ENCODE results near the gene TBC1D3G. TPM values are rescaled to one million over a fixed set of nuclear protein-coding genes. Genes with fewer than 3 reads are reported as not detected.
"Not testable (repeated sequence)": the region's sequence is repeated elsewhere in the genome, so short reads cannot be mapped to it uniquely, and the experiment has no call there.

The TBC1D3G gene
- not detected for polyA plus RNA-seq (2013)

DNA sequence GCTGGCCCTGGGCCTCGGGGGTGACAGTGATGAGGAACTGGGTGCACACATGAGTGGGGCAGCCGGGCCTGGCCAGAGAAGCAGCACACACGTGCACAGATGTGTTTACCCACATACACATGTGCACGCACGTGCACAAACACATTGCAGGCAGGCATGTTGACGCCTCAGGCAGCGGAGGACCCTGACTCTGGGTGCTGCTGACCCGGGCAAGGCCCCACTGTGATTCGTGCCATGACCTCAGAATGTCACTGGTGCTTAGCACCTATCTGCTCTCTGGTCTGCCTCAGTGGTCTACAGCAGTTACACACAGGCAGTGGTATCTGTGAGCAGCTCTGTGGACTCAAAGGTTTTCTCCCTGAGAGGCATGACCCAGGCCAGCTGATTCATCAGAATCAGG is at the start of gene TBC1D3G:
Gene TBC1D3G (plus strand): TSS at position 301 of the 400 bp plus-strand sequence. CDS start 1,528 bp downstream, outside the sequence.
- H3K27me3 ChIP-seq (replicated peaks in 2 of 5; ENCODE audit: control insufficient read depth in 4 of 5, insufficient read depth in 5 of 5, low read length in 4 of 5); H3K27ac ChIP-seq (ENCODE audit: insufficient read depth in 1 of 2, low read depth in 1 of 2, low read length in 2 of 2, poor library complexity in 1 of 2, severe bottlenecking in 2 of 2); H3K4me1 ChIP-seq (ENCODE audit: control extremely low read depth in 1 of 4, control insufficient read depth in 4 of 4, insufficient read depth in 4 of 4, low read length in 3 of 4); H3K9me3 ChIP-seq (ENCODE audit: control extremely low read depth in 1 of 5, control insufficient read depth in 4 of 5, insufficient read depth in 2 of 5, low read depth in 1 of 5, low read length in 4 of 5); DNase-seq; H3K36me3 ChIP-seq (ENCODE audit: control insufficient read depth in 4 of 4, insufficient read depth in 4 of 4, low read length in 3 of 4); H3K4me3 ChIP-seq (ENCODE audit: control insufficient read depth in 1 of 7, extremely low read depth in 1 of 7, insufficient read depth in 4 of 7, low read depth in 2 of 7, low read length in 6 of 7); POLR2A ChIA-PET; CTCF ChIA-PET: not testable (repeated sequence)
- WGBS (ENCODE audit: insufficient coverage) = no CpG with 5 or more reads among the region's 9 CpGs

DNA sequence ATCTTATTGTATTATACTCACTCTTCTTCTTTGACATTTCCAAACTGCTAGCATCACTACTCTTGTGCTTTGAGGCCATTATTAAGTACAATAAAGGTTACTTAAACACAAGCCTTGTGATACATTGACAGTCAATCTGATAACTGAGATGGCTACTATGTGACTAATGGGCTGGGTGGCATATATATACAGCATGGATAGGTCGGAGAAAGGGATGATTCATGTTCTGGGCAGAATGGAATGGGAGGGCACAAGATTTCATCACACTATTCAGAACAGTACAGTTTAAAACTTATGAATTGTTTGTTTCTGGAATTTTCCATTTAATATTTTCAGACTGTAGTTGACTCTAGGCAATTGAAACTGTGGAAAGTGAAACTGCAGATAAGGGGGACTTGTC is 40.4 kb upstream of the TBC1D3G start:
- H3K9me3 ChIP-seq (ENCODE audit: control extremely low read depth in 1 of 5, control insufficient read depth in 4 of 5, insufficient read depth in 2 of 5, low read depth in 1 of 5, low read length in 4 of 5); H3K27me3 ChIP-seq (replicated peaks in 2 of 5; ENCODE audit: control insufficient read depth in 4 of 5, insufficient read depth in 5 of 5, low read length in 4 of 5); H3K36me3 ChIP-seq (ENCODE audit: control insufficient read depth in 4 of 4, insufficient read depth in 4 of 4, low read length in 3 of 4); H3K4me1 ChIP-seq (ENCODE audit: control extremely low read depth in 1 of 4, control insufficient read depth in 4 of 4, insufficient read depth in 4 of 4, low read length in 3 of 4); H3K4me3 ChIP-seq (ENCODE audit: control insufficient read depth in 1 of 7, extremely low read depth in 1 of 7, insufficient read depth in 4 of 7, low read depth in 2 of 7, low read length in 6 of 7); POLR2A ChIA-PET; H3K27ac ChIP-seq (ENCODE audit: insufficient read depth in 1 of 2, low read depth in 1 of 2, low read length in 2 of 2, poor library complexity in 1 of 2, severe bottlenecking in 2 of 2); CTCF ChIA-PET; DNase-seq: not testable (repeated sequence)
- WGBS (ENCODE audit: insufficient coverage) = no CpG with 5 or more reads among the region's 1 CpG

DNA sequence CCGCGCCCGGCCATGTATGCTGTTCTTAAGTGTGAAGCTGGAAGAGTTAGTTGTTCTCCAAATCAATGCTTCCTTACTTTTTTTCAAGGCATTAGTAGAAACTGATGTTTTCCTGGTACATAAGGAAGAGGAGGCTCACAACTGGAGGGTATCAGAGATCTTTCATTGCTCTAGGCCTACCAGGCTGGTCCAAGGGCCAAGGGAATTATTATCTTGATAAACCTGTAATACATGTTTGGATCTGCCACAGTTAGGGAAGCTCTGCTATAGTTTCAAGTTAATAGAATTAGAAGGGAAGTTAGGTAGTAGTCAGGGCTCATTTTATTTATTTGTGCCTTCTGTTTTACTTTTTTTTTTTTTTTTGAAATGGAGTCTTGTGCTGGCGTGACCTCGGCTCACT is 39.5 kb upstream of the TBC1D3G start:
- H3K9me3 ChIP-seq (ENCODE audit: control extremely low read depth in 1 of 5, control insufficient read depth in 4 of 5, insufficient read depth in 2 of 5, low read depth in 1 of 5, low read length in 4 of 5); H3K4me1 ChIP-seq (ENCODE audit: control extremely low read depth in 1 of 4, control insufficient read depth in 4 of 4, insufficient read depth in 4 of 4, low read length in 3 of 4); H3K4me3 ChIP-seq (ENCODE audit: control insufficient read depth in 1 of 7, extremely low read depth in 1 of 7, insufficient read depth in 4 of 7, low read depth in 2 of 7, low read length in 6 of 7); POLR2A ChIA-PET; H3K27me3 ChIP-seq (replicated peaks in 2 of 5; ENCODE audit: control insufficient read depth in 4 of 5, insufficient read depth in 5 of 5, low read length in 4 of 5); CTCF ChIA-PET; DNase-seq; H3K27ac ChIP-seq (ENCODE audit: insufficient read depth in 1 of 2, low read depth in 1 of 2, low read length in 2 of 2, poor library complexity in 1 of 2, severe bottlenecking in 2 of 2); H3K36me3 ChIP-seq (ENCODE audit: control insufficient read depth in 4 of 4, insufficient read depth in 4 of 4, low read length in 3 of 4): not testable (repeated sequence)
- WGBS (ENCODE audit: insufficient coverage) = no CpG with 5 or more reads among the region's 5 CpGs

DNA sequence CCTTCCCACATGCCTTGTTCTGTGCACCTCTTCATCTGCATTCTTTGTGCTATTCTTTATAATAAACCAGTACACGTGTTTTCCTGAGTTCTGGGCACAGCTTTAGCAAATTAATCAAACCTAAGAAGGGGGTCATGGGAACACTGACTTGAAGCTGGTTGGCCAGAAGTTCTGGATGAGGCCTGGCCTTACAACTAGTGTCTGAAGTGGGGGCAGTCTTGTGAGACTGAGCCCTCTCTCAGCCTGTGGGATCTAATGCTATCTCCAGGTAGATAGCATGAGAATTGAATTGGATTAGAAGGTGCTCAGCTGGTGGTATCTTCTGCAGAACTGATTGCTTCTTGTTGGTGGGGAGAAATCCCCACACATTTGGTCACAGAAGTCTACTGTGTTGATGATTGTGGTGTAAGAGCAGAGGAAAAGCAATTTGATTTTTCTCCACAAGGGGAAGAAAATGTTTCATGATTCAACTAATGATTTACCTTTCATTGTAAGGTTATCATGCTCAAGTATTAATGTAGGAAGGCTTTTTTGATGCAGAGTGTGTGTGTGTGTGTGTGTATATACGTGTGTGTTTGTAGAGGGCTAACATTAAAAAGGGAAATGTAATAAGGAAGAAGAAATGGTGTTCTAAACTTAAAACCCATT is 33.6 kb upstream of the TBC1D3G start:
- POLR2A ChIA-PET; H3K4me1 ChIP-seq (ENCODE audit: control extremely low read depth in 1 of 4, control insufficient read depth in 4 of 4, insufficient read depth in 4 of 4, low read length in 3 of 4); H3K27me3 ChIP-seq (replicated peaks in 2 of 5; ENCODE audit: control insufficient read depth in 4 of 5, insufficient read depth in 5 of 5, low read length in 4 of 5); H3K36me3 ChIP-seq (ENCODE audit: control insufficient read depth in 4 of 4, insufficient read depth in 4 of 4, low read length in 3 of 4); CTCF ChIA-PET; DNase-seq; H3K27ac ChIP-seq (ENCODE audit: insufficient read depth in 1 of 2, low read depth in 1 of 2, low read length in 2 of 2, poor library complexity in 1 of 2, severe bottlenecking in 2 of 2); H3K4me3 ChIP-seq (ENCODE audit: control insufficient read depth in 1 of 7, extremely low read depth in 1 of 7, insufficient read depth in 4 of 7, low read depth in 2 of 7, low read length in 6 of 7); H3K9me3 ChIP-seq (ENCODE audit: control extremely low read depth in 1 of 5, control insufficient read depth in 4 of 5, insufficient read depth in 2 of 5, low read depth in 1 of 5, low read length in 4 of 5): not testable (repeated sequence)
- WGBS (ENCODE audit: insufficient coverage) = no CpG with 5 or more reads among the region's 2 CpGs

DNA sequence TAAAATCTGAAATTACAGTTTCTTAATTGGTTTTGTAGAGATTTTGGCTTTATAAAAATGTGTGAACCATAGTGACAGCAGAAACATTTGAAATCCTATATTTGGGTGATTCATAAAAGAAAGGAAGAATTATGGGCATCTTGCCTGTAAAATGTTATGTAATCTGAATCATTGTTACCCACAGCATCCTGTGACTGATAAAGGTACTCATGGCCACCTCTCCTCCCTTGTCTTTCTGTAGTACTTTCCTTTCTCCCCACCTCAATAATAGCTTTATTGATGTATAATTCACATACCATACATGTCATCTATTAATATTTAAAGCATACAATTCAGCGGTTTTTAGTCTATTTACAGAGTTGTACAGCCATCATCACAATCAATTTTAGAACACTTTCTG is 28.5 kb upstream of the TBC1D3G start:
- H3K4me3 ChIP-seq (ENCODE audit: control insufficient read depth in 1 of 7, extremely low read depth in 1 of 7, insufficient read depth in 4 of 7, low read depth in 2 of 7, low read length in 6 of 7); H3K36me3 ChIP-seq (ENCODE audit: control insufficient read depth in 4 of 4, insufficient read depth in 4 of 4, low read length in 3 of 4); POLR2A ChIA-PET; H3K4me1 ChIP-seq (ENCODE audit: control extremely low read depth in 1 of 4, control insufficient read depth in 4 of 4, insufficient read depth in 4 of 4, low read length in 3 of 4); CTCF ChIA-PET; H3K27me3 ChIP-seq (replicated peaks in 2 of 5; ENCODE audit: control insufficient read depth in 4 of 5, insufficient read depth in 5 of 5, low read length in 4 of 5); H3K27ac ChIP-seq (ENCODE audit: insufficient read depth in 1 of 2, low read depth in 1 of 2, low read length in 2 of 2, poor library complexity in 1 of 2, severe bottlenecking in 2 of 2); DNase-seq; H3K9me3 ChIP-seq (ENCODE audit: control extremely low read depth in 1 of 5, control insufficient read depth in 4 of 5, insufficient read depth in 2 of 5, low read depth in 1 of 5, low read length in 4 of 5): not testable (repeated sequence)
- no CpG with 5 or more reads among the region's 1 CpG for WGBS (ENCODE audit: insufficient coverage)

DNA sequence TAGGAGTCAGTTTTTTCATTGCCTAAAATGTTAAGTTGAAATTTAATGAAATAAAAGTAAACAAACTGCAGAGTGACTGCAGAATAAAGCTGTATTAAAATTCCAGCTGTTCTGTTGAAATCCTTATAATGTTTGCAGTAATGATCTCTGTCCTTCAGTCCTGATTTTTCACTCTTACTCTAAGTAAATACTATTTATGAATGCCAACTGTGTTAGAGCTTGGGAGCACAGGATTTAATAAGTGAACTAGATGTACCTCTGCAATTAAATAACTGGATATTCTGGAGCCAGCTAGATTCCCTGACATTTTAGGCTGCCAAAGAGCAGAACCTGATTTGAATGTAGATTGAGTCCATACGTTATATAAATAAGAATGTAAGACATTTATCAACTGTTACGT is 7.9 kb upstream of the TBC1D3G start:
- H3K9me3 ChIP-seq (ENCODE audit: control extremely low read depth in 1 of 5, control insufficient read depth in 4 of 5, insufficient read depth in 2 of 5, low read depth in 1 of 5, low read length in 4 of 5); CTCF ChIA-PET; H3K4me3 ChIP-seq (ENCODE audit: control insufficient read depth in 1 of 7, extremely low read depth in 1 of 7, insufficient read depth in 4 of 7, low read depth in 2 of 7, low read length in 6 of 7); DNase-seq; POLR2A ChIA-PET; H3K27ac ChIP-seq (ENCODE audit: insufficient read depth in 1 of 2, low read depth in 1 of 2, low read length in 2 of 2, poor library complexity in 1 of 2, severe bottlenecking in 2 of 2); H3K27me3 ChIP-seq (replicated peaks in 2 of 5; ENCODE audit: control insufficient read depth in 4 of 5, insufficient read depth in 5 of 5, low read length in 4 of 5); H3K36me3 ChIP-seq (ENCODE audit: control insufficient read depth in 4 of 4, insufficient read depth in 4 of 4, low read length in 3 of 4); H3K4me1 ChIP-seq (ENCODE audit: control extremely low read depth in 1 of 4, control insufficient read depth in 4 of 4, insufficient read depth in 4 of 4, low read length in 3 of 4): not testable (repeated sequence)
- no CpG with 5 or more reads among the region's 2 CpGs for WGBS (ENCODE audit: insufficient coverage)

DNA sequence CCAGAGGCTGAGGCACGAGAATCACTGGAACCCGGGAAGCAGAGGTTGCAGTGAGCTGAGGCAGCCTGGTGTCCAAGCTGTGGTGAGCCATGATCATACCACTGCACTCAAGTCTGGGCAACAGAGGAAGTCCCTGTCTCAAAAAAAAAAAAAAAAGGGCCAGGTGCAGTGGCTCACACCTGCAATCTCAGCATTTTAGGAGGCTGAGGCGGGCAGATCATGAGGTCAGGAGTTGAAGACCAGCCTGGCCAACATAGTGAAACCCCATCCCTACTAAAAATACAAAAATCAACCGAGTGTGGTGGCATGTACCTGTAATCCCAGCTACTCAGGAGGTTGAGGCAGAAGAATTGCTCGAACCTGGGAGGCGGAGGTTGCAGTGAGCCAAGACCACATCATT is 38.8 kb downstream of the TBC1D3G start:
- DNase-seq; H3K27me3 ChIP-seq (replicated peaks in 2 of 5; ENCODE audit: control insufficient read depth in 4 of 5, insufficient read depth in 5 of 5, low read length in 4 of 5); H3K9me3 ChIP-seq (ENCODE audit: control extremely low read depth in 1 of 5, control insufficient read depth in 4 of 5, insufficient read depth in 2 of 5, low read depth in 1 of 5, low read length in 4 of 5); H3K4me1 ChIP-seq (ENCODE audit: control extremely low read depth in 1 of 4, control insufficient read depth in 4 of 4, insufficient read depth in 4 of 4, low read length in 3 of 4); H3K4me3 ChIP-seq (ENCODE audit: control insufficient read depth in 1 of 7, extremely low read depth in 1 of 7, insufficient read depth in 4 of 7, low read depth in 2 of 7, low read length in 6 of 7); CTCF ChIA-PET; POLR2A ChIA-PET; H3K36me3 ChIP-seq (ENCODE audit: control insufficient read depth in 4 of 4, insufficient read depth in 4 of 4, low read length in 3 of 4); H3K27ac ChIP-seq (ENCODE audit: insufficient read depth in 1 of 2, low read depth in 1 of 2, low read length in 2 of 2, poor library complexity in 1 of 2, severe bottlenecking in 2 of 2): not testable (repeated sequence)
- no CpG with 5 or more reads among the region's 6 CpGs for WGBS (ENCODE audit: insufficient coverage)
